GM12872 (cell line): Measurements from ENCODE around the gene TWNK.
A peak's percentile ranks its signal among the peaks of the same experiment; 100 is the strongest.

Experiments used
- TF ChIP-seq, protein P1 (sequence below): IDR thresholded peaks from 3 replicates; pipeline ENCODE4 v1.5.1; 2011; ENCODE audit warnings: low read depth, mild to moderate bottlenecking, low read length, moderate library complexity; ENCODE audit not compliant: insufficient read depth

Gene TWNK

DNA sequence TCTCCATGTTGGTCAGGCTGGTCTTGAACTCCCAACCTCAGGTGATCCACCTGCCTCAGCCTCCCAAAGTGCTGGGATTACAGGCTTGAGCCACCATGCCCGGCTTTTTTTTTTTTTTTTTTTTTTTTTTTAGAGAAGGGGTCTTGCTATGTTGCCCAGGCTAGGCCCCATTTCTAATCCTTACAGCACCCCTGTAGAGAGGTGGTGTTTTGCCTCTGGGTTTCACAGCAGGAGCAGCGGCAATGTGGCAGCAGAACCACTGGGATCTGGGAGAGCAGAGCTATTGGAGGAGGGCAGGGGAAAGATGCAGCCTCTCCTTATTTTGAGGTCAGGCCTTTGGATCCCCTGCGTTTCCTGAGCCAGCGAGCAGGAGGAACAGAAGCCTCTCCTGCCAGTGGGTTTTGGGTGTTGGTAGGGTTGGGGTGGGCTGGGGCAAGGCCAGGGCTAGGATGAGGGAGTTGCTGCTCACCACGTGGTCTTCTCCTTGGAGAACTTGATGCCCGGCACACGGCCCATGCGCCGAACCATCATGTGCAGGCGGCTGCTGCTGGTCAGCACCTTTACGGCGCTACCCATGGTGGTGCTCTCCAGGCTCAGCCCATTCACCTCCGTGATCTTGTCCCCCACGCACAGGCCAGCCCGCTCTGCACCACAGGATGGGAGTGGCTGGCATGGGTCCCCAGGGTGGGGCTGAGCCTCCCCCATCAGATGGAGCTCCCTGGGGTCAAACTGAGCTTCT lies 35.8 kb downstream of the TWNK start:
- TF ChIP-seq, protein P1, sequence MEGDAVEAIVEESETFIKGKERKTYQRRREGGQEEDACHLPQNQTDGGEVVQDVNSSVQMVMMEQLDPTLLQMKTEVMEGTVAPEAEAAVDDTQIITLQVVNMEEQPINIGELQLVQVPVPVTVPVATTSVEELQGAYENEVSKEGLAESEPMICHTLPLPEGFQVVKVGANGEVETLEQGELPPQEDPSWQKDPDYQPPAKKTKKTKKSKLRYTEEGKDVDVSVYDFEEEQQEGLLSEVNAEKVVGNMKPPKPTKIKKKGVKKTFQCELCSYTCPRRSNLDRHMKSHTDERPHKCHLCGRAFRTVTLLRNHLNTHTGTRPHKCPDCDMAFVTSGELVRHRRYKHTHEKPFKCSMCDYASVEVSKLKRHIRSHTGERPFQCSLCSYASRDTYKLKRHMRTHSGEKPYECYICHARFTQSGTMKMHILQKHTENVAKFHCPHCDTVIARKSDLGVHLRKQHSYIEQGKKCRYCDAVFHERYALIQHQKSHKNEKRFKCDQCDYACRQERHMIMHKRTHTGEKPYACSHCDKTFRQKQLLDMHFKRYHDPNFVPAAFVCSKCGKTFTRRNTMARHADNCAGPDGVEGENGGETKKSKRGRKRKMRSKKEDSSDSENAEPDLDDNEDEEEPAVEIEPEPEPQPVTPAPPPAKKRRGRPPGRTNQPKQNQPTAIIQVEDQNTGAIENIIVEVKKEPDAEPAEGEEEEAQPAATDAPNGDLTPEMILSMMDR: no peak

DNA sequence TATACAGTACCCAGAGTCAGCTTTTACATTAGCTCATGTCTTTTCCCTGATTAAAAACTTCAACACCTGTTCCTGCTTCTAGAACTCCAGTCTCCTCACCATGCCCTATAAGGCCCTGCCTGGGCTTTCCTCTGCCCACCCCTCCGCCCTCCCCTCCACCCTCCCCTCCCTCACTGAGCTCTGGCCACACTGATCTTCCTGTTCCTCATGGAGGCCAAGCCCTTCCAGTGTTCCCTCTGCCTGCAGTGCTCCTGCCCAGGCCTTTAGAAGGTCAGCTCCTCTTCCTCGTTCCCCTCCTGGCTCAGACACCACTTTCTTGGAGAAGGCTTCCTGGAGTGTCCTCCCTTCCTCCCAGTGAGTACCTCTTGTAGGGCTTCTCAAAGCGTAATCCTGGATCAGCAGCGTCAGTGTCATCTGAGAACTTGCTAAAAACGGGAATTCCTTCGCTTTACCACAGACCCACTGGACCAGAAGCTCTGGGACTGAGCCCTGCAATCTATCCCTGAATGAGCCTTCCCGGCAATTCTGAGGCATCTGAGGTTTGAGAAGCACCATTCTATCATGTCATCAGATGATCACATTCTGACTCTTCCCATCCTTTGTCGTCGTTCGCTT lies 39.9 kb downstream of the TWNK start:
- TF ChIP-seq, protein P1: no peak

DNA sequence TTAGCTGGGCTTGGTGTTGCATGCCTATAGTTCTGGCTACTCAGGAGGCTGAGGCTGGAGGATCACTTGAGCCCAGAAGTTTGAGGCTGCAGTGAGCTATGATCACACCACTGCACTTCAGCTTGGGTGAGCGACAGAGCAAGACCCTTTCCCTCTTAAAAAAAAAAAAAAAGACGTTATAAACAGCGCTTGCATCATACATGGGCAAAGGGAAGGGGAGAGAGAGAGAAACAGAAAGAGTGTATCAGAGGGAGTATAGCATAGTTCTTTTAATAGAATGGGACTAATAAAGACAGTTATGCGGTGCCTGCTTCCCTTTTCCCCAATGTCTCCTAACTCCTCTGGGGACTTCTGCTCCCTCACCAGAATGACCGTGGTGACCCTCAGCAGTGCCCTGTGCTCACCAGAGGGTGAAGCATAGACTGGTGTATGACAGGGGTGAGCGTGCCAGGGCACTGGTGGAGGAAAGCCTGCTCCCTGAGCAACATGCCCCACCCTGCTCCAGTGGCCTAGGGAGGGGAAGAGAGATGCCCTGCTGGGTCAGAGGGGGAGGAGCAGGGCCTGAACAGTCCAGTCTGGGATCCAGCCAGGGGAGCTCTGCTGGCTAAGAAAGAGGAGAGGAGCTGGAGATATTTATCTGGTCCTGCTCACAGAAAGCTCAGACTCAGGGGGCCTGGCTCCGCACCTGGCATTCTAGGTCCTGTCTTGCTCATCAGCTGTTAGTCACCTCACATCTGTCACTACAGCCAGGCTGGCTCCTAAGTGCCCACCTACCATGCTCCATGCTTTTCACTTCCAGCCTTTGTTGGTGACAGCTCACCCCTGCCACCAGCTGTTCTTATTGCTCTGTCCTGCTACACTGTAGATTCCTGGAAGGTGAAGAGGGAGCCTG lies 41.3 kb downstream of the TWNK start:
- TF ChIP-seq, protein P1: no peak

DNA sequence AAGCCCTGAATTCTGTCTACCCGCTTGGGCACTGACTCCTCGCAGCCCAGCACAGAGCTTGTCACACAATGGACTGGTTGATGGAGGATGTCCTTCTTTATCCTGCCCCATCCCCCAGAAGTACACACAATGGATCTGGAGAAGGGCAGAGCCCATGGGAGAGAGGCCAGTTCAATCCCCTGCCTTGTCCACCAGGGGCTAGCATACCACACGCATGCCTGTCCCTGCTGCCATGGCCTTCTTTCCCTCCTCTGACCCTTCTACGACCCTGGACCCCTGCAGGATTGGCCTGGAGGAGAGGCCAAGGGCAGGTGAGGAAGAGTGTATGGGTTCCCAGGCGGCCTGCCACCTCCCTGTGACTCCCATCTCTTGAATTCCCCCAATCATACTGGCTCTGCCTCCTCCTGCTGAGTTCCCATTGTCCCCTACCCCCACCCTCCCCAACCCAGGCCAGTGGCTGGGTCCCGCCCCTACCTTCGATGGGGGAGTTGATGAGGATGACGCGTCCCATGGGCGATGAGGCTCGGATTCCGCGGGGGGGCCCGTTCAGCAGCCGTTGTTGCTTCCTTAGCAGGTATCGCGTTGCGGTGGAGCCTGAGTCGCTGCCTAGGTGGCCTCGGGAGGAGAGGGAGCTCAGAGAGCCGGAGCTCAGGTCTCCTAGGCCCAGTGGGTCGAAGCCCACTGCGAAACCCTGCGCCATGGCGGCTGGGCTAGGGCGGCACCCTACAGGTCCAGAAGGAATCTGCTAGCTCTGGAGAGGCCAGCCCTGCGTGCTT lies 42.4 kb downstream of the TWNK start:
- TF ChIP-seq, protein P1: peak; percentile 23; the same call in 1 of the 3 replicates

DNA sequence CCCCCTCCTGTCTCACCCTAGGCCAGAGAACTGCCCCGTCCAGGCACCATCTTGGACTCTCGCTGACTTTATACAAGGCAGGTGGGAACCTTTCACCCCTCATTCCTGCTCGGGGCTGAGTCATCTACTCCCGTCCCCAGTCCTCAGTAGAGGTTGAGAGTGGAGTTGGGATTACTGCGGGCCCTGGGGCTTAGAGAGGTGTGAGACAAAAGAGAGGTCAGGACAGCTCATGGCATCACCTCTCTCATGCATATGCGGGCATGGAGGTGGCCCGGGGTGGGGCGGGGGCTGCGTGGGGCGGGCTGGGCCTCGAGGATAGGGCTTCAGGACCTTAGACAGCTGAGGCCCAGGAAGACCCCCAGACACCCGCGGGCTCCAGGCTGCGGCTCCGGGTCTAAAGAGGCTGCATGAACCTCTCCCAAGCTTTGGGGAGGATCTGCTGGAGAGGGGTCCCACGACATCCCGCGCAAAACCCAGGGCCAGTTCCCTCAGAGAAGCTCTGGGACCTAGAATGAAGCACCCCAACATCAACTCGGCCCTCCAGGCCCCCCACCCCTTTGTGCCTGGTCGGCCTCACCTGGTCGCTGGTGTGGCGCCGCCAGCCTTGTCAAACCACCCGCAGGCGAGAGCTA lies 43.3 kb downstream of the TWNK start:
- TF ChIP-seq, protein P1: no peak

DNA sequence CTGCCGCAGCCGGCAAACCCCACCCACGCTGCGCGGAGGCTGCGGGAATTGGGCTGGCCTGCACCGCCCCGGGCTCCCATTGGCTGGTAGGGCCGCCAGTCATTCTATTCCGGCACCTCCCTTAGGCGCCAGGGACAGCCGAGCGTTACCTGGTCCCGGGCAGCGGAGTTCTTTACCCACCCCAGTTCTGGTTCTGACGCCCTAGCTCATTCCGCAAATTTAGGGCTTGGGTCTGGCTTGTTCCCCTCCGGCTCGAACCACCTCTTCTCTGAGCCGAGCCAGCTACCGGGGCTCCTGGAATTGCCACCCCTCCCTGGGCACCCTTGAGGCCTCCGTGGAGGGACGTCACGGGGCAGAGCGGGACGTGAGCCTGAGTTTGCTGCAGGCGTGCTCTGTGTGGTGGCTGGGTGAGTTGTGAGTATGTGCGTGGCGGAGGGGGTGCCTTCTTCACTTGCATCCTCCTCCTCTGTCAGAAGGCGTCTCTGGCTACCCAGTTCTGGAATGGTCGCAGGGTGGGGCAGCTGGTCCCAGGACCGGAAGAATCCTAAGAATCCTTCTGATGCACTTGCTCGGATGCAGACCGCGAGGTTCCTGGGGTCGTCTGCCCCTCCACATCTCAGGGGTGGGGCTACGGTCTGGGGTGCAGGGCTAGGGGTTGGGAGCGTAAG lies 43.9 kb downstream of the TWNK start, which contains the start of the genes PDZD7 and SFXN3:
TSS of gene PDZD7 (minus strand) at position 2 of the 668 bp plus-strand sequence. CDS start 910 bp downstream, outside the sequence.
TSS of gene SFXN3 (plus strand) at position 107 of the 668 bp plus-strand sequence. CDS start 3,461 bp downstream, outside the sequence.
- TF ChIP-seq, protein P1: no peak
